SH-SY5Y (cell line): ENCODE results near the gene SIK2.

ENCODE experiments used
- GATA2 ChIP-seq: IDR thresholded peaks from 2 replicates; pipeline ENCODE4 v1.6.1; 2011; ENCODE audit warnings: mild to moderate bottlenecking, low read depth, low read length
- GATA3 ChIP-seq: IDR thresholded peaks from 2 replicates; pipeline ENCODE4 v1.6.1; 2011; ENCODE audit warnings: low read depth, mild to moderate bottlenecking, low read length, moderate library complexity

Gene SIK2

DNA sequence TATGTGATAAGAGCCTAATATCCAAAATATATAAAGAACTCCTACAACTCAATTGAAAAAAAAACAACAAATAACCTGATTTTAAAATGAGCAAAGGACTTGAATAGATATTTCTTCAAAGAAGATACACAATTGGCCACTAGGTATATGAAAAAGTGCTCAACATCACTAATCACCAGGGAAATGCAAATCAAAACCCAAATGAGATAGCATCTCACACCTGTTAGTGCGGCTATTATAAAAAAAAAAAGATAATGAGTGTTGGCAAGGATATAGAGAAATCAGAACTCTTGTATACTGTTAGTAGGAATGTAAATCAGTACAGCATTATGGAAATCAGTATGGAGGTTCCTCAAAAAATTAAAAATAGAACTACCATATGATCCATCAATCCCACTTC is 5.9 kb upstream of the SIK2 start:
- TF ChIP-seq GATA2 (no peak), GATA3 (no peak)

DNA sequence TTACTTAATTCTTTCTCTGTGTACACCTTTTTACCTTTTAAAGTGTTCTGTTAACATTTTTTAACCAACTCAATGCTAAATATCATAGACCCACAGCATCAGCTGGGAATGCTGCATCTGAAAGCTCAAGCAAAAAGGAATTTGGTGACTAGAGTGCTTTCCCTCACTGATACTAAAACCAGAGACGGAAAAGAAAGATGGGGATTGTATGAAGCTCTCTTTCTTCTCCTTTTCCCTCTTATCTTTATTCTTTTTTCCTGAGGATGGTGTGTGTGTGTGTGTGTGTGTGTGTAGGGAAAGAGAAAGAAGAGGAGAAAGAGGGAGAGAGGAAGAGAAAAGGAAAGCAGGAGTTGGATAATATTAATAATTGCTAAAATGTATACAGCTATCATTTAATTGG is 4.1 kb upstream of the SIK2 start:
- TF ChIP-seq GATA3 (no peak), GATA2 (no peak)

DNA sequence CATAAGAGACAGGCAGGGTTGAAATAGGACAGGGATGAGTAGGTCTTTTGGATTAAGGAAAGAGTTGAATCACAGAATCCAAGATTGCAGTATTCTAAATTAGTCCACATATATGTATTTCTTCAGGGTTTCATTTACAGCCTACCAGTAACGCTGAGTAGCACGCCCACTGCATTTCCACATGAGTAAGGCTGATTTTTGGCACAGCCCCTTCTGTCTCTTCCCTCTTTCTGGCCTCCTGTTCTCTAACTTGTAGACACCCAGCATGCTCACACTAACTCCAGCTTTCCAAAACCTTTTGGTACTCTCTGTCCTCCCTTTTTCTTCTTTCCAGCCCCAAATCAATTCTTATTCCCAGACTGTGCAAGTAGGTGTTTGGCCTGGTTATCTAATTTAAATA is 3.7 kb upstream of the SIK2 start:
- TF ChIP-seq GATA2 (no peak), GATA3 (no peak)

DNA sequence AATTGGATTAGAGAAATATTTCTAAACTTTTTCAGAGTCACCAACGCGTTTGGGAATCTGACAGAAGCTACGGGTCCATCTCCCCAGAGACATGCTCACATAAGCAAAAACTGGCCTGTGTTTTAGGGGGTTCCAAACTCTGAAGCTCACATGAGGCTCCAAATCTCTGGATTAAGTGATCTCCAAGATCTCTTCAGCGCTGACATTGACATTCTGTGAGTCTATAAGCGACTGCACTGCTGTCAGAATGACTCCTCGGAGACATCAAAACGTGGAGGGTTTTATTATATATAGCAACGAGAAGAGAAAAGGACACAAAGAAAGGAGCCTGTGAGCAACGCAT is 642 bp upstream of the SIK2 start:
- TF ChIP-seq GATA3 = no peak

DNA sequence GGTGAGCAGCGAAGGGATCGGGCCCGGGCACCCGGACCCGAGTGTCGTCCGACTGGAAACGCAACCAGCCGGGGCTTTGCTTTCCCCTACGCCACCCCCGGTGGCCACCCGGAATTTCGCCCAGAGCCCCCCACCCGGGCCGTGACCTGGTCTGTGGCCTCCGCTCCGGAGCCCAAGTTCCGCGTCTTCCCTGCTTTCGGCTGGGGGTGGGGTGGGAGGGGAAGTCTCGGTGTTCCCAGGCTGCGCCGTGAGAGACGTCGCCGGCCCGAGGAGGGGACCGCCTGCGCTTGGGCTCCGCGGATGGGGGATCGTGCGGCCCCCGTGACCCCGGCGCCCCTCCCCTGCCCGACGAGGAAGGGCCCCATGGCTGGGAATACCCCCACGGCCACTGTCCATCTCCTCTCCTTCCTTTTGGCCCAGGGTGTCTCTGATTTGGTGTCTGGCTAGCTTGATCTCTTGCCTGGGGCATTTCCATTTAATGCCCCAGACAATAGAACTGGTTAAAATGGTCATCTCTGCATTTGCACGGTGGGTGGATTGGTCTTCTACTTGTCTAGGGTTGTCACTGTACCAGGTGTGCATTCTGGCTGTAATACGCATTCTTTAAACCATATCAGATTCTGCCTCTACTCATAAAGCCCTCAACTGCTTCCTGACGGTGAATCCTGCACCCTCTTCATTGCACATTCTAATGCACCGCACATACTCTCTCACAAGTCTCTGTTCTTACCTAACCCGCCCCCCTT is 789 bp downstream of the SIK2 start:
- TF ChIP-seq GATA3 (no peak), GATA2 (no peak)

DNA sequence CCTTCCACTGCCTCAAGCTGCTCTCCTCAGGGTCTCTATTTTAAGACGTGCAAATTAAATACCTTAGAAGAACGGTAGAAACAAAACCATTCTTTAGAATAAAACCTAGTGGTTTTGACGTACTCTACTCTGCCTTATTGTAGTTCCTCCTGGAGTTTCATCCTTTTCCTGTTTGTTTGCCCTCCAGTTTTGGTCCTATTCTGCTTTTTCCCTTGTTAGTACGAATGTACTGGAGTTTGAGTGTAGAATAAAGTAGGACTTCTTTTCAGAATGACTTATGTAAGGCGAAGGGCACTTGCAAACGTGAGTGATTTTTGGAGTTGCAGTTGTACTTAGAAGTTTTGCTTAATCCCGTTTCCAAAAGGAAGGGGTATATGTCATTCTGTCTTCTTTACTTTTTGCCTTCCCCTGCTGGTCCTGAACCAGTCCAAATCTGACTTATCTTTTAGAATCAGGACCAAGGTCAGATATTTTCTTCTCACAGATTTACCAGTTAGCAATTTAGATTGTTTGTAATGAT is 1.4 kb downstream of the SIK2 start:
- TF ChIP-seq GATA3 = no peak
- TF ChIP-seq GATA2 = no peak

DNA sequence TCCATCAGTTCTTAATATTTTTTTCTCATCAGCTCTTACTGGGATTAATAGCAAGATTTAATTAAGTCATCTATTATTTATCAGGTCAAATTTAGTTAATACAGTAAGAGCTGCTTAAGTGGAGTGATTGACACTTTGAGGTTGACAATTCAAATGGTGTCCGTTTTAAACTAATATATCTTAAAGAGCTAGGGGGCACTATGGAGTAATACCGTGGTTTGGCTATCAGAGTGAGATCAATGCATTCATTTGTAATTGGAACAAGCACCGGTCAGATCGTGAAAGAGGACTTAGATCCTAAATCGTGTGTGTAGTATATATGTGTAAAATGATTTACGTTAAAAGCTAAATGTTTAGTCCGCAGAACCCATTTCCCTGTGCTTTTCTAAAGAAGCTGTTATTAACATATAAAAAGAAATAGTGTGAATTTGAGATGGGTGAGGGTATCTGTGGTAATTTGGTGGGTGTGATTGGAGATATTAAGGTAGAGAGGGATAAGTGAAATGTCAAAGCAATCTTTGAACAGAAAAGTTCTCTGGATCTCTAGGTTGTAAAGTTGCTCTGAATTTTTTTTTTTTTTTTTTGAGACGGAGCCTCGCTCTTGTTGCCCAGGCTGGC is 2.3 kb downstream of the SIK2 start:
- TF ChIP-seq GATA2 (no peak), GATA3 (no peak)

GRCh38 chr11:111605681-111606080 is 3.4 kb downstream of the SIK2 start:
- TF ChIP-seq GATA2 (no peak), GATA3 (no peak)

DNA sequence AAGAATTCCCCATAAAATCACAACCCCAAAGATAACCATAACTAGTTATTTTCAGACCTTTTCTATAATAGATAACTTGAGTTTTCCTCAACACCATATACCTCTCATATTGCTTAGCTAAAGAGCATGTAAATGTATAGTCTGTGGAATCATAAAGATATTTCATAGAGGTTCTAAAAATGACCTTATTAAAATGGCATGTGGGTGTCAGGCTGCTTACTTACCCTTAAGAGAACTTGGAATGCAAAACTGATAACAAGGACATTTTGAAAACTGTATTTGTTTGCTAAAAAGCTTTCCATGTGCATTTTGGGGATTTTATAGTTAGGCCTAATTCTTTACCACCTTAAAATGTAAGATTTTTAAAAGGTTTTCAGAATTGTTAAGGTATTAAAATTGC is 4.7 kb downstream of the SIK2 start:
- TF ChIP-seq GATA2 (no peak), GATA3 (no peak)

DNA sequence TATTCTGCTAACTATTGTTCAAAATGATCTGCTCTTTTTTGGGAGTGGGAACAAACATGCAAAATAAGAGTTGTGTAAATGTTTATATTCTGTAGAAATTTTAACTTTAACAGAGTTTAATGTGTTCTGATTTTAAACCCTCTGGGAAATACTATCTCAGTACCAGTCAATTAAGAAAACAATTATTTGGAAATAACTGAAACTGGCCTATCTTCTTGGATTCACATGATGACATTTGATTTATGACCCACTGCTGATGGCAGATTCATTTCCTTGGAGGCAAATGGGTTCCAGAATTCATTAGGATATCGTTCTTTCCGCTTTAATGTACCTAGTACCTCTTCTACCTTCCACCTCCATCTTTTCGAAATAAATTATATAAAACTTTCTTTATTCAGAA is 5.5 kb downstream of the SIK2 start:
- TF ChIP-seq GATA2 (no peak), GATA3 (no peak)

- TF ChIP-seq GATA2 = no peak
- no peak for TF ChIP-seq GATA3
Observed at GRCh38 chr11:111612224-111612623, 10.0 kb downstream of the SIK2 start.

DNA sequence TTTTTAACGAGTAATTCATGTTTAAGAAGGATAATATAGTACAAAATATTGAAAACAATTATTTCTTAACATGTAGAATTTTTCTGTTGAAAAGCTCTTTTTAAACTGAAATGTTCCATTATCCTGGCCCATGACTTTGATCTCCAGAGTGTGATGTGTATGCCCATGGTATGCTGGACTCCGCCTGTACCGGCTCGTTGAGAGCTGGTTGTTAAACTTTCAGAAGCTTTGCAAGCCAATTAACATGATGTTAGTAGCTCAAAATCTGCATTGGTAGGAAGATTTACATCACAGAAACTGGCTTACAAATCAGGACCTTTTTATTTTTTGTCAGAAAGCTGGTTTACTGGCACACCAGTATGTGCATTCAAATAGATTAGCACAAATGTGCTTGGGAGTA is 15.0 kb downstream of the SIK2 start:
- TF ChIP-seq GATA3 = no peak
- no peak for TF ChIP-seq GATA2

GRCh38 chr11:111620518-111620917 is 18.3 kb downstream of the SIK2 start:
- TF ChIP-seq GATA3 (no peak), GATA2 (no peak)

- TF ChIP-seq GATA3 (no peak), GATA2 (no peak)
Observed at GRCh38 chr11:111623527-111624030, 21.3 kb downstream of the SIK2 start.

DNA sequence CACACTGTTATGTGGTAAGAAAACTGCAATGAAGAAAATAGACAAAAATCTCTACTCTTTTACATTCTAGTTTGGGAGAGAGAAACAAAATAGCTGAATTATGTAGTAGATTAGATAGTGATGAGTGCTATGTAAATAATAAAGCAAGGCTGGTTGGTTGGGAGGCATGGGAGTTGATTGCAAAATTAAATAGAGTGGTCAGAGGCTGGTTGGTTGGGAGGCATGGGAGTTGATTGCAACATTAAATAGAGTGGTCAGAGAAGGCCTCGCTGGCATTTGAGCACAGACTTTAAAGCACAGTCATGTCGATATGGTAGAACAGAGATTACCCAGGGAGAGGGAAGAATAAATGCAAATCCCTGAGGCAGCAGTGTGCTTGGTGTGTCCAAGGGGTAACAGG is 22.4 kb downstream of the SIK2 start:
- TF ChIP-seq GATA2 (no peak), GATA3 (no peak)
